Liver (tissue), 9 donors: Measurements from ENCODE around the gene KRTAP10-9. TPM values are rescaled to one million over a fixed set of nuclear protein-coding genes. Genes with fewer than 3 reads are reported as not detected.

Experiments used
- DNase-seq: peaks from one replicate; pipeline ENCODE4 v3.0.0-alpha.2; 2017; ENCODE audit warnings: low spot score
- H3K27ac ChIP-seq, 2 donors: one replicate each; pipeline ENCODE4 v1.7.0; 2013; ENCODE audit warnings: inconsistent platforms in 2 of 2, low read length in 2 of 2, control low read depth in 1 of 2, low read depth in 1 of 2, mild to moderate bottlenecking in 1 of 2
- H3K27me3 ChIP-seq, 4 donors: one replicate each; pipeline versions ENCODE4 v1.6.1 to v1.7.0; 2013; ENCODE audit warnings: low read length in 3 of 4, inconsistent platforms in 1 of 4, mild to moderate bottlenecking in 1 of 4, moderate library complexity in 1 of 4; ENCODE audit not compliant: control insufficient read depth in 4 of 4, insufficient read depth in 4 of 4
- H3K36me3 ChIP-seq, 4 donors: one replicate each; pipeline versions ENCODE4 v1.6.1 to v1.7.0; 2013; ENCODE audit warnings: low read length in 3 of 4, mild to moderate bottlenecking in 3 of 4, low read depth in 1 of 4, moderate library complexity in 1 of 4; ENCODE audit not compliant: control insufficient read depth in 4 of 4, insufficient read depth in 3 of 4
- H3K4me1 ChIP-seq, 4 donors: one replicate each; pipeline versions ENCODE4 v1.6.1 to v1.7.0; 2013; ENCODE audit warnings: low read length in 3 of 4, mild to moderate bottlenecking in 3 of 4, moderate library complexity in 1 of 4; ENCODE audit not compliant: control insufficient read depth in 4 of 4, insufficient read depth in 4 of 4
- H3K4me3 ChIP-seq, 3 donors: one replicate each; pipeline versions ENCODE4 v1.6.1 to v1.7.0; 2013; ENCODE audit warnings: low read length in 3 of 3, control low read depth in 1 of 3, low read depth in 1 of 3, mild to moderate bottlenecking in 1 of 3
- H3K9ac ChIP-seq, 2 donors: one replicate each; pipeline ENCODE4 v1.7.0; 2013; ENCODE audit warnings: low read length in 2 of 2, mild to moderate bottlenecking in 2 of 2, moderate library complexity in 2 of 2, control low read depth in 1 of 2, low read depth in 1 of 2
- H3K9me3 ChIP-seq, 4 donors: one replicate each; pipeline versions ENCODE4 v1.6.1 to v1.7.0; 2013; ENCODE audit warnings: low read length in 3 of 4; ENCODE audit not compliant: control insufficient read depth in 4 of 4
- ATF3 ChIP-seq: IDR thresholded peaks from 2 replicates; pipeline ENCODE4 v1.6.1; 2016; ENCODE audit warnings: antibody characterized with exemption
- CTCF ChIP-seq: fragments of 150-350 bp; IDR thresholded peaks from 2 replicates; pipeline ENCODE4 v1.5.1; 2017; ENCODE audit warnings: improper control_type of control experiment, low read depth, low read length; ENCODE audit not compliant: missing input control
- EGR1 ChIP-seq, 2 donors: IDR thresholded peaks; 2 replicates each; pipeline ENCODE4 v1.6.1; 2016 to 2018; ENCODE audit warnings: antibody characterized with exemption in 2 of 2, low read depth in 2 of 2
- FOXA1 ChIP-seq: IDR thresholded peaks from 2 replicates; pipeline ENCODE4 v1.6.1; 2016; ENCODE audit warnings: antibody characterized with exemption
- FOXA2 ChIP-seq: IDR thresholded peaks from 2 replicates; pipeline ENCODE4 v1.6.1; 2016; ENCODE audit warnings: antibody characterized with exemption
- GABPA ChIP-seq, 2 donors: IDR thresholded peaks in 1 of 2; conservative IDR thresholded peaks in 1 of 2; 2 replicates each; pipeline ENCODE4 v1.6.1; 2016; ENCODE audit warnings: antibody characterized with exemption in 2 of 2, mild to moderate bottlenecking in 1 of 2, moderate library complexity in 1 of 2
- HNF4A ChIP-seq, 2 donors: conservative IDR thresholded peaks; 2 replicates each; pipeline ENCODE4 v1.6.1; 2016; ENCODE audit warnings: antibody characterized with exemption in 2 of 2, mild to moderate bottlenecking in 2 of 2
- HNF4G ChIP-seq: IDR thresholded peaks from 2 replicates; pipeline ENCODE4 v1.6.1; 2016; ENCODE audit warnings: antibody characterized with exemption
- JUND ChIP-seq, 2 donors: IDR thresholded peaks; 2 replicates each; pipeline ENCODE4 v1.6.1; 2016; ENCODE audit warnings: antibody characterized with exemption in 2 of 2
- MAX ChIP-seq: IDR thresholded peaks from 2 replicates; pipeline ENCODE4 v1.6.1; 2016; ENCODE audit warnings: antibody characterized with exemption
- NR2F2 ChIP-seq: IDR thresholded peaks from 2 replicates; pipeline ENCODE4 v1.6.1; 2016; ENCODE audit warnings: antibody characterized with exemption
- RAD21 ChIP-seq, 2 donors: IDR thresholded peaks; 2 replicates each; pipeline ENCODE4 v1.6.1; 2016; ENCODE audit warnings: antibody characterized with exemption in 2 of 2, mild to moderate bottlenecking in 2 of 2
- REST ChIP-seq: IDR thresholded peaks from 2 replicates; pipeline ENCODE4 v1.6.1; 2016; ENCODE audit warnings: antibody characterized with exemption, mild to moderate bottlenecking
- RXRA ChIP-seq, 2 donors: IDR thresholded peaks; 2 replicates each; pipeline ENCODE4 v1.6.1; 2017 to 2018; ENCODE audit warnings: antibody characterized with exemption in 2 of 2, mild to moderate bottlenecking in 1 of 2
- SP1 ChIP-seq: IDR thresholded peaks from 2 replicates; pipeline ENCODE4 v1.6.1; 2018; ENCODE audit warnings: antibody characterized with exemption, mild to moderate bottlenecking
- TAF1 ChIP-seq: conservative IDR thresholded peaks from 2 replicates; pipeline ENCODE4 v1.6.1; 2016; ENCODE audit warnings: antibody characterized with exemption, mild to moderate bottlenecking
- YY1 ChIP-seq: IDR thresholded peaks from 2 replicates; pipeline ENCODE4 v1.6.1; 2016; ENCODE audit warnings: antibody characterized with exemption, mild to moderate bottlenecking
- ZBTB33 ChIP-seq: IDR thresholded peaks from 2 replicates; pipeline ENCODE4 v1.6.1; 2016; ENCODE audit warnings: antibody characterized with exemption
- WGBS: extraction: QIAGEN DNeasy Blood & Tissue Kit; methylation state at CpG from one replicate; pipeline ENCODE4 v1.1.7; 2013; 5-methylcytosine and 5-hydroxymethylcytosine counted together
- polyA plus RNA-seq, 2 donors: library from polyadenylated mRNA; stranded (reverse) in 1 of 2; unstranded in 1 of 2; fragments of 200-250 nt in 1 of 2; fragments of >200 nt in 1 of 2; fragmentation: Nextera tagmentation in 1 of 2; extraction: Ambion mirVana in 1 of 2; gene quantifications; one replicate each; pipeline versions ENCODE4 v1.2.1 to v1.2.3, GENCODE V29; 2013 to 2015
- total RNA-seq, 2 donors: library from RNA; depleted of rRNA; stranded (reverse); fragments of >200 nt; gene quantifications; one replicate each; pipeline ENCODE4 v1.2.3, GENCODE V29; 2014
- donor health status: healthy.
- donor health status: healthy.
- donor health status: healthy.
- donor health status: healthy.
- donor health status: healthy.

KRTAP10-9 gene
- total and polyA plus RNA-seq, 4 donors, result not detected

- TF ChIP-seq HNF4G (no peak), TAF1 (no peak), ATF3 (no peak), FOXA1 (no peak), HNF4A (conservative IDR thresholded peaks at IDR 0.05) (no peak), YY1 (no peak)
Observed at GRCh38 chr21:44592446-44593311, 34.2 kb upstream of the KRTAP10-9 start, which contains the start of gene KRTAP10-6 (continued).

- peaks cover 1 to 27% (median 16%) of the 10 kb centered on the region in 4 donors for H3K4me1 ChIP-seq
- DNase-seq, result peak; percentile 59
- no peaks in the 10 kb centered on the region for H3K36me3 ChIP-seq
- H3K9me3 ChIP-seq, result no peaks in the 10 kb centered on the region
- H3K9ac ChIP-seq, result no peak overlapping the region
- 35% methylated on average over 20 of the region's 20 CpGs for WGBS
- no peak overlapping the region for H3K4me3 ChIP-seq
- H3K27me3 ChIP-seq, result no peaks in the 10 kb centered on the region
- H3K27ac ChIP-seq, result peak overlapping the region; percentile 55 to 65
- TF ChIP-seq MAX, result no peak
- no peak for TF ChIP-seq FOXA2
- peak; percentile 40 to 75 for TF ChIP-seq RXRA (IDR thresholded peaks at IDR 0.05)
- no peak for TF ChIP-seq EGR1 (IDR thresholded peaks at IDR 0.05; ENCODE audit: low read depth in 2 of 2)
- TF ChIP-seq HNF4A (conservative IDR thresholded peaks at IDR 0.05), result peak; percentile 86 to 88
- TF ChIP-seq TAF1, result no peak
- TF ChIP-seq HNF4G, result peak; percentile 66
- TF ChIP-seq FOXA1, result no peak
- TF ChIP-seq ZBTB33, result no peak
- TF ChIP-seq RAD21 (IDR thresholded peaks at IDR 0.05), result peak in 1 of 2 donors; percentile 36
- TF ChIP-seq NR2F2, result no peak
- no peak for TF ChIP-seq ATF3
- peak in 1 of 2 donors; percentile 54 for TF ChIP-seq JUND (IDR thresholded peaks at IDR 0.05)
- peak; percentile 41 for TF ChIP-seq YY1
- TF ChIP-seq SP1, result peak; percentile 86
- TF ChIP-seq GABPA (IDR thresholded peaks at IDR 0.05 in 1 of 2, conservative IDR thresholded peaks at IDR 0.05 in 1 of 2), result no peak
- TF ChIP-seq CTCF, result no peak
- TF ChIP-seq REST, result peak; percentile 37
Observed at GRCh38 chr21:44593598-44594405, 33.1 kb upstream of the KRTAP10-9 start.
